Hematopoietic multipotent progenitor cell treated with erythropoietin and hydrocortisone succinate and interleukin-3 and kit ligand, for 6 days (in vitro differentiated cells): Measurements from ENCODE around the gene RASA2.

Experiments used
- DNase-seq: peaks from one replicate; pipeline ENCODE4 v3.0.0-alpha.2; 2015

Gene RASA2

GRCh38 chr3:141648055-141648910 lies 161.5 kb downstream of the RASA2 start:
- DNase-seq, result no peak

DNA sequence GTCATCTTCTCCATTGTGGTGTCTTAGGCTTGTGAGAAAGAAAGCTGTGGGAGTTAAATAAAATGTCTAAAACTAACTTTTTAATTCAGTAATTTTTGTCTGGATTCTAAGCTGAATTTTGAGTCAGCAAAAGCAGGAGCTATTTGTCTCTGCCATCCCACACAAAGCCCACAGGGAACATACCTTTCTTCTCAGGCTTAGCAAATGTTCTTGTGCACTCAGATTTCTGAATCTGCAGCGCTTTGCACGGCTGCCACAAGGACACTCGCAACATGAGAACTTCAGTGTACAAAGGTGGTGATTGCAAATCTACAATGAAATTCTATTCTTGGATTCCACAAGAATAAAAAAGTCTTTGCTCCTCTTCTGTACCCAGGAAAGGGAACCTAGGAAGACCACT lies 163.0 kb downstream of the RASA2 start:
- DNase-seq, result no peak

DNA sequence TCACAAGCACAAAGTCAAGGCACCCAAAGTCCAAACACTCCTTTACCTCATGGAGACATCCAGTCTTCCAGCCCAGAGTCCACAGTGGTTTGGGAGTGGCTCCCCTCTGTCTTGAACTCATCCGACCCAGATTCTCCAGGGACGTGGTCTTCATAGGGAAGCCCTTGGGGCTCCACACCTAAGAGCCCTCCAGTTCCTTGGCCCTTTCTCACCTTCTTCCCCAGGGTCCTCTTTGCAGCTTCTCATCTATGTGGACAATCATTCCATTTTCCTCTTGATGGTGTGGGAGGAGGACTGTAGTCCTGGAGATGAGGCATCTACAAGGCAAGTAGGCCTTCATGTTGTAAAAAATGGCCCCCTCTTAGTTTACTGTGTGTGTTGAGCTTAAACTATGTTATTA lies 164.0 kb downstream of the RASA2 start:
- DNase-seq, result no peak

DNA sequence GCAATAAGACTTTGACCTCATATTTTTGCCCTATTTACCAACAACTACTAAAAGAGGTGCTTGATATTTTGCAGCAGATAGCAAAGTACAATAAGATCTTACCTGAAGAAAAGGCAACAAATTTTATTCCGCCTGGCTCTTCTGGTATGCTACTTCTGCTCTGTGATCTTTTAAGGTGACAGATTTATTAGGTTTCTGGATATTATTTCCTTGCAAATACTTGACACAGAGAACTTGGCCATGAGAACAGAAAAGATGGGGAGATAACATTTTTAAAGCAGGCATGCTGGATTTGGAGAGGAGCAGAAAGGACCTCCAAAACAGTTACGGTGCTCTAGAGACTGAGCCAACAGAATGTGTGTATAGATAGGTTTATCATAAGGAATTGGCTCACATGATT lies 164.6 kb downstream of the RASA2 start:
- no peak for DNase-seq

GRCh38 chr3:141652349-141652748 lies 165.5 kb downstream of the RASA2 start:
- no peak for DNase-seq

- DNase-seq, result no peak
Measured at GRCh38 chr3:141653847-141654246, 167.0 kb downstream of the RASA2 start.

DNA sequence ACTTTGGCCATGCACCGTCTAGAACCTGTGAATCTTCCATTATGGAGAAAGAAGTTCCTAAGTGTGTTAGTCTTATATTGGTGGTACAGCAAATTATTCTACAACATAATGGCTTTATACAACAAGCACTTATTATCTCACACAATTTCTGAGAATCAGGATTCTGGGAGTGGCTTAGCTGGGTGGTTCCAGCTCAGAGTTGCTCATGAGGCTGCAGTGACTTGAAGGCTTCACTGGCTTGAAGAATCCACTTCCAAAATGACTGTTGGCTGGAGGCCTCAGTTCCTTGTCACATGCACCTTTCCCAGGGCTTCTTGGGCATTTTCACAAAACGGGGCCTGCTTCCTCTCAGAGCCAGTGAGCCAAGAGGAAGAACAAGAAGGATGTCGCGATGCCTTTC lies 169.0 kb downstream of the RASA2 start:
- DNase-seq, result peak; percentile 28

GRCh38 chr3:141656771-141657170 lies 169.9 kb downstream of the RASA2 start:
- peak; percentile 39 for DNase-seq

DNA sequence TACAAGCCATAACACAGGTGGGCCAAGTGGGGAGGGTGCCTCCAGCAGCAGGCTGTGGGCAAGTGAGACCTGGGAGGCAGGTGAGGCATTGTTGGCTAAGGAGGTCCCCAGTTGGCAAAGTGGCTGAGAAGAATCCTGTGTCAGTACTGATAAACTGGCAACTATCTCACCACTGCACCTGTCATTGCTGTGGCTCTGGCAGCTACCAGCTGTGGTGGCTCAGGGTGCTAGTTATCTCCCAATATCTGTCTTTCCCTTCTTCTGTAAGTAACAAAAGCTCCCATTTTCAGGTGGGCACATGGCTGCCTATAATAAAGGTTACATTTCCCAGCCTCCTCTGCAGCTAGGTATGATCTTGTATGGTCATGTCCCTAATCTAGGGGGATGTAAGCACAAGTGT lies 170.7 kb downstream of the RASA2 start:
- peak; percentile 76 for DNase-seq

GRCh38 chr3:141659821-141660613 lies 173.2 kb downstream of the RASA2 start:
- no peak for DNase-seq

DNA sequence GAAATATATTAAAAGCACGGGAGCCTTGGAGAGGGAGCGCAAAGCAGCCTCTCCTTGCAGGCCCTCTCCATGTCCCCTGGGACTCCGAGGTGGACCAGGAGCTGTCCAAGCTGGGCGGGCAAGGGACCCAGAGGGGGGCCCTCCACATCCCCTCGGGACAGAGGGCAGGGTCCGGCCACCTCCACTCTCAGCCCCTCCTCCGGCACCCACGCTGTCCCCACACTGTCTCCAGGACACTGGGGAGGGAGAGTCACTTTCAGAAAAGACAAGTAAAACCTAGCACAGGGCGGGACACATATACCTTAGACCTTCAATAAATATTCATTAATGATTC lies 173.8 kb downstream of the RASA2 start:
- DNase-seq, result no peak

DNA sequence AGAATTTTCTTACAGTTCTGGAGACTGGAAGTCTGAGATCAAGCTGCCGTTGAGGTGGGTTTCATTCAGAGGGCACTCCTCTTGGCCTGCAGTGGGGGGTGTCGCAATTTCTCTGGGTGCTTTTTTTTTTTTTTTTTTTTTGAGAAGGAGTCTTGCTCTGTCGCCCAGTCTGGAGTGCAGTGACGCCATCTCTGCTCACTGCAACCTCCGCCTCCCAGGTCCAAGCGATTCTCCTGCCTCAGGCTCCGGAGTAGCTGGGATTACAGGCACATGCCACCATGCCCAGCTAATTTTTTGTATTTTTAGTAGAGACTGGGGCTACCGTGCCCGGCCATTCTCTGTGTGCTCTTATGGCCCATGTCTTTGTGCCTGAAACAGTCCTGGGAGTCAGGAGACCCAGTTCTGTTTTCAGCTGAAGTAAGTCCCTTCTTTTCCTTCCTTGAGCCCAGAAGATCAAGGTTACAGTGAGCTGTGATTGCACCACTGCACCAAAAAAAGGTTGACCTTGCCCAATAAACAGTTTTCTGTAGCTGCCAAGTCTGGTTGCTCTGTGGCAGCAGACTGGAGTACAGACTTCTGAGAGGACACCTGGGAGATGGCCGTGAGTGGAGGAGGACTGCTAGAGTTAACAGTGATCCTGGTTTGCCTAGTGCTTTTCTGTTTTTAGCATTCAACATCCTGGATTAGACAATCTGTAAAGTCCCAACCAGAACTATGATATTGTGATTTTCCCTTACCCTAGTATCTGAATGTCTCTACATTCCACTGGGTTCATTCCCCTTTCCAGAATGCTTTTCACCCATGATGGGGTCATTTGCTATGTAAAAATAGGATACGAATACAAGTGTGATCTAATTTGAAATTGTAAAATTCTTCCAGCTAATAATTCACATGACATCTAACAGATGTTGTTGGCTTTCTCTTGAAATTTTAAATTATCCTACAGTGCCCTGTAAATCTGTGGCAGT lies 174.7 kb downstream of the RASA2 start:
- no peak for DNase-seq

DNA sequence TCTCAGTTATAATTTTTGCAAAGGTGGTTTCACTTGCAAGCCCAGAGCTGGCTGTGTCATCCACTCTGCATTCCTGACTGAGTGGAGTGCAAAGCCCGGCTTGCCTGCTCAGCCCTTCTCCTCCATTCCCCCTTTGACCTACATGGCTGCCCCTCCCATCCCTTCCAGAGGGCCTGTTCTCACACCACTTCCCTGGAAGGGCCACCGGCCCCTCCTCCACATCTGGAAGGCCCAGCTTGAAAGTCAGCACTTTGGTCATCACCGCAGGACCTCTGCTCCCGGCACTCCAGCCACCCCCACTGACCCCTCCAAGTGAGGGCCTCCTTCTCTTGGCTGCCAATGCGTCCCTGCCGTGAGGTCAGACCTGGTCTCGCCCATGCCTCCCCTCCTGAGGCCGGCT lies 177.2 kb downstream of the RASA2 start:
- DNase-seq, result no peak
